ENCODE results near the gene CLEC2D. TPM values are rescaled to one million over a fixed set of nuclear protein-coding genes. Genes with fewer than 3 reads are reported as not detected.

The CLEC2D gene
- total RNA-seq, 1 experiment from 2014 or later = 1.9 TPM

DNA sequence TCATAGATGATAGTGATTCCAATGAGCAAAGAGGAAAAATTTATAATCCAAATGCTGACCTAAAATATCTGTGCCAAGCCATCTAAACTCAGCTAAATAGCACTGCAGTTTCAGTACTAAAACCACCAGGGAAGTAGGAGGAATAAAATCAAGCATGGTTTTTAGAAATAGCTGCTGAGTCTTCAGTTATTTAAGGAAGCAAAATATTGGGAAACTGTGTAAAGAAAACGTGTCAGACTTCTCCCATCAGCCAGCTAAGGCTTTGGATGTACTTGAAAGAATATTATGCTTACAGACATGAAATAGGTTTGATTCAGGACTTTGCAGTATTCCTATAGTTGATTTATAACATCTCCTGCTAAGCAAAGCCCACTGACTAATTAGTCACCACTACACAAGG lies 24.7 kb downstream of the CLEC2D start:
- Histone ChIP-seq H3K4me2 (ENCODE audit: low read length) (no peak overlapping the region), H3K27ac (ENCODE audit: low read depth, low read length) (no peak overlapping the region), H4K20me1 (ENCODE audit: insufficient read depth) (no peaks in the 10 kb centered on the region), H3K27me3 (ENCODE audit: insufficient read depth, low read length) (no peaks in the 10 kb centered on the region), H3K4me1 (ENCODE audit: control insufficient read depth in 1 of 2, insufficient read depth in 2 of 2, low read length in 2 of 2) (no peaks in the 10 kb centered on the region), H3K79me2 (ENCODE audit: insufficient read depth, low read length) (no peaks in the 10 kb centered on the region), H3K9me3 (ENCODE audit: control insufficient read depth in 1 of 2, insufficient read depth in 1 of 2, low read depth in 1 of 2, low read length in 2 of 2) (no peaks in the 10 kb centered on the region), H3K9me2 (ENCODE audit: insufficient read depth) (no peaks in the 10 kb centered on the region), H2AFZ (ENCODE audit: low read depth, low read length, poor library complexity, severe bottlenecking) (no peak overlapping the region), H3K4me3 (replicated peaks in 1 of 2; ENCODE audit: low read depth in 1 of 2, low read length in 2 of 2) (no peak overlapping the region), H3K9ac (ENCODE audit: low read length) (no peak overlapping the region), H3K36me3 (ENCODE audit: control insufficient read depth in 1 of 2, insufficient read depth in 2 of 2, low read length in 2 of 2) (no peaks in the 10 kb centered on the region)
- no peak for ATAC-seq
- ChIA-PET CTCF (no interaction called here), POLR2A (no interaction called here), RAD21 (ENCODE audit: low non-redundant PET in 1 of 2, low total read pairs in 2 of 2, uncharacterized antibody in 2 of 2, unreplicated experiment in 2 of 2) (no interaction called here)
- no peak for DNase-seq (ENCODE audit: low read depth, low spot score)
- BruUV-seq (replicated peaks) = no TSS peak
- TF ChIP-seq ZFX (IDR thresholded peaks at IDR 0.05) (no peak), ELF1 (IDR thresholded peaks at IDR 0.05; ENCODE audit: borderline replicate concordance, low read depth) (no peak), EGR1 (IDR thresholded peaks at IDR 0.05; ENCODE audit: low read depth) (no peak), SP1 (IDR thresholded peaks at IDR 0.05; ENCODE audit: low read depth) (no peak), EZH2 (IDR thresholded peaks at IDR 0.05) (no peak), RAD21 (IDR thresholded peaks at IDR 0.05; ENCODE audit: low read depth) (no peak), CEBPB (IDR thresholded peaks at IDR 0.05; ENCODE audit: low read depth) (no peak), CBX3 (IDR thresholded peaks at IDR 0.05; ENCODE audit: low read depth) (no peak), YY1 (IDR thresholded peaks at IDR 0.05; ENCODE audit: extremely low read depth, insufficient replicate concordance, low read depth, low read length) (no peak), JUND (IDR thresholded peaks at IDR 0.05) (no peak)
- TF ChIP-seq, protein P1, sequence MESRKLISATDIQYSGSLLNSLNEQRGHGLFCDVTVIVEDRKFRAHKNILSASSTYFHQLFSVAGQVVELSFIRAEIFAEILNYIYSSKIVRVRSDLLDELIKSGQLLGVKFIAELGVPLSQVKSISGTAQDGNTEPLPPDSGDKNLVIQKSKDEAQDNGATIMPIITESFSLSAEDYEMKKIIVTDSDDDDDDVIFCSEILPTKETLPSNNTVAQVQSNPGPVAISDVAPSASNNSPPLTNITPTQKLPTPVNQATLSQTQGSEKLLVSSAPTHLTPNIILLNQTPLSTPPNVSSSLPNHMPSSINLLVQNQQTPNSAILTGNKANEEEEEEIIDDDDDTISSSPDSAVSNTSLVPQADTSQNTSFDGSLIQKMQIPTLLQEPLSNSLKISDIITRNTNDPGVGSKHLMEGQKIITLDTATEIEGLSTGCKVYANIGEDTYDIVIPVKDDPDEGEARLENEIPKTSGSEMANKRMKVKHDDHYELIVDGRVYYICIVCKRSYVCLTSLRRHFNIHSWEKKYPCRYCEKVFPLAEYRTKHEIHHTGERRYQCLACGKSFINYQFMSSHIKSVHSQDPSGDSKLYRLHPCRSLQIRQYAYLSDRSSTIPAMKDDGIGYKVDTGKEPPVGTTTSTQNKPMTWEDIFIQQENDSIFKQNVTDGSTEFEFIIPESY (IDR thresholded peaks at IDR 0.05; ENCODE audit: extremely low read depth, insufficient replicate concordance, low read length) = no peak
- intact Hi-C loops (cut with micrococcal nuclease) = no loop called here
